Measurements from ENCODE around the gene SLC6A19.

Gene SLC6A19

DNA sequence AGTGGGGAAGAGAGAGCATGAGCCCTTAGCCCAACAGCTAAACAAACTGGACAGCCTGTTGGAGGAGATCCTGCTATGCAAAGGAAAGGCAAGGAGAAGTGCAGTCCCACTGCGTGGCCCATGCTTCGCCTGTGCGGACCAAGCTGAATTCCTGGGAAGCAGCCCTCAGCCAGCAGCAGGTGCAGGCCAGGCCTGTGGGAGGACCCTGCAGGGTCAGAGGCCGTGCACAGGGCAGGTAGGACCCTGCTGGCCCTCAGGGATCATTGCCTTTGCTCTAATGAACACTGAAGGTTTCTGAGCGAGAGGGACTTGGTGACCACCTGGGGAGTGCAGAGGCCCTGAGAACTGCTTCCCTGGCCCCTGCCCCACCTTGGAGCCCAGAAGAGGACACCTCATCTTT lies 6.0 kb upstream of the SLC6A19 start:
- H3K27ac Mint-ChIP-seq: no peak overlapping the region
- ATAC-seq (peak; percentile 37), DNase-seq (no peak)
- H3K4me3 Mint-ChIP-seq: no peak overlapping the region
- no peaks in the 10 kb centered on the region for H3K4me1 Mint-ChIP-seq
- peaks cover 8% of the 10 kb centered on the region for H3K27me3 Mint-ChIP-seq
- H3K9me3 Mint-ChIP-seq: no peaks in the 10 kb centered on the region

- ATAC-seq: no peak
- no peaks in the 10 kb centered on the region for H3K4me1 Mint-ChIP-seq
Observed at GRCh38 chr5:1195916-1196315, 5.5 kb upstream of the SLC6A19 start.

DNA sequence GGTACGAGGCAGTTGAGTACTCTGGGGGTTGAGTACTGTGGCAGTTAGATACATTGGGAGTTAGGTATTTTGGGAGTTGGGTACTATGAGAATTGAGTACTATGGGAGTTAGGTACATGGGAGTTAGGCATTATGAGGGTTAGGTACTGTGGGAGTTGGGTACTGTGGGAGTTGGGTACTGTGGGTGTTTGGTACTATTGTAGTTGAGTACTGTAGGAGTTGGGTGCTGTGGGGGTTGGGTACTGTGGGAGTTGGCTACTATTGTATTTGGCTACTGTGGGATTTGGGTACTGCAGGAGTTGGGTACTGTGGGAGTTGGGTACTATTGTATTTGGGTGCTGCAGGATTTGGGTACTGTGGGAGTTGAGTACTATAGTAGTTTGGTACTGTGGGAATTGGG lies 4.8 kb upstream of the SLC6A19 start:
- H3K27me3 Mint-ChIP-seq: no peaks in the 10 kb centered on the region
- ATAC-seq (no peak), DNase-seq (no peak)
- no peak overlapping the region for H3K4me3 Mint-ChIP-seq
- H3K27ac Mint-ChIP-seq: no peak overlapping the region
- no peaks in the 10 kb centered on the region for H3K4me1 Mint-ChIP-seq
- H3K9me3 Mint-ChIP-seq: no peaks in the 10 kb centered on the region

More at GRCh38 chr5:1195916-1196315, 5.5 kb upstream of the SLC6A19 start:
- H3K4me3 Mint-ChIP-seq: no peak overlapping the region
- no peaks in the 10 kb centered on the region for H3K9me3 Mint-ChIP-seq
- no peak for DNase-seq
- peaks cover 4% of the 10 kb centered on the region for H3K27me3 Mint-ChIP-seq
- no peak overlapping the region for H3K27ac Mint-ChIP-seq

GRCh38 chr5:1197876-1198666 lies 3.3 kb upstream of the SLC6A19 start:
- H3K27ac Mint-ChIP-seq: no peak overlapping the region
- no peaks in the 10 kb centered on the region for H3K27me3 Mint-ChIP-seq
- H3K4me1 Mint-ChIP-seq: no peaks in the 10 kb centered on the region
- no peaks in the 10 kb centered on the region for H3K9me3 Mint-ChIP-seq
- ATAC-seq (no peak), DNase-seq (no peak)
- H3K4me3 Mint-ChIP-seq: no peak overlapping the region

DNA sequence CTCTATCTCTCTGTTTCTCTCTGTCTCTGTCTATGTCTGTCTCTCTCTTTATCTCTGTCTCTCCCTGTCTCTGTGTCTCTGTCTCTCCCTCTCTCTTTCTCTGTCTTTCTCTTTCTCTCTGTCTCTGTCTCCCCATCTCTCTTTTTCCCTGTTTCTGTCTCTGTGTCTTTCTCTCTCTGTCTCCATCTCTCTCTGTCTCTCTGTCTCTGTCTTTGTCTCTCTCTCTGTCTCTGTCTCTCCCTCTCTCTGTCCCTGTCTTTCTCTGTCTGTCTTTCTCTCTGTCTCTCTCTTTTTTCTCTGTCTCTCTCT lies 2.1 kb upstream of the SLC6A19 start:
- H3K4me3 Mint-ChIP-seq: no peak overlapping the region
- no peak for ATAC-seq
- no peak for DNase-seq
- no peaks in the 10 kb centered on the region for H3K9me3 Mint-ChIP-seq
- no peak overlapping the region for H3K27ac Mint-ChIP-seq
- no peaks in the 10 kb centered on the region for H3K27me3 Mint-ChIP-seq
- no peaks in the 10 kb centered on the region for H3K4me1 Mint-ChIP-seq

GRCh38 chr5:1199649-1200494 lies 1.5 kb upstream of the SLC6A19 start:
- ATAC-seq: no peak
- no peak overlapping the region for H3K4me3 Mint-ChIP-seq
- H3K9me3 Mint-ChIP-seq: no peaks in the 10 kb centered on the region
- DNase-seq: no peak
- H3K4me1 Mint-ChIP-seq: no peaks in the 10 kb centered on the region
- no peaks in the 10 kb centered on the region for H3K27me3 Mint-ChIP-seq
- H3K27ac Mint-ChIP-seq: no peak overlapping the region

- H3K27ac Mint-ChIP-seq: no peak overlapping the region
- no peaks in the 10 kb centered on the region for H3K9me3 Mint-ChIP-seq
- DNase-seq (no peak), ATAC-seq (peak; percentile 18)
- peaks cover 7% of the 10 kb centered on the region for H3K27me3 Mint-ChIP-seq
- H3K4me3 Mint-ChIP-seq: no peak overlapping the region
- no peaks in the 10 kb centered on the region for H3K4me1 Mint-ChIP-seq
Observed at GRCh38 chr5:1200495-1201326, 684 bp upstream of the SLC6A19 start.

GRCh38 chr5:1202026-1202797 lies 817 bp downstream of the SLC6A19 start:
- Mint-ChIP-seq H3K4me1 (no peaks in the 10 kb centered on the region), H3K9me3 (no peaks in the 10 kb centered on the region), H3K27ac (no peak overlapping the region), H3K27me3 (peaks cover 7% of the 10 kb centered on the region), H3K4me3 (no peak overlapping the region)
- DNase-seq: no peak
- ATAC-seq: no peak

DNA sequence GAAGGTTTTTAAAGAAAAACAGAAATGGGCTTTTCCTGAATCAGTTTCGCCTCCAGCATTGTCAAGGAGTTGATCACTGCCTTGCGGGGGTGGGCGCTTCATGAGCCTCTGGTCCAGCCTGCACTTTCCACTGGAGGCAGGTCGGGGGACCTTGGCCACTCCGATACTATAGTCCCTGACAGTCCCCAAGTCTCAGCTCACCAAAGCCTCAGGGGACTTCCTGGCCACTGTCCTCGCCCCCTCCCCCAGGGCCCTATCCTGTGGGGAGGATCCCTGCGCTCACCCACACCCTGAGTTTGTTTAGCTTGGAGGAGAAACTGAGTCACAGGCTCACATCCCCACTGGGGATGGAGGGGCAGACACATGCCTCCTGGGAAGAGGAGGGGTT lies 1.4 kb downstream of the SLC6A19 start:
- peaks cover 7% of the 10 kb centered on the region for H3K27me3 Mint-ChIP-seq
- H3K9me3 Mint-ChIP-seq: no peaks in the 10 kb centered on the region
- no peak overlapping the region for H3K27ac Mint-ChIP-seq
- H3K4me1 Mint-ChIP-seq: no peaks in the 10 kb centered on the region
- no peak overlapping the region for H3K4me3 Mint-ChIP-seq
- DNase-seq (no peak), ATAC-seq (no peak)

DNA sequence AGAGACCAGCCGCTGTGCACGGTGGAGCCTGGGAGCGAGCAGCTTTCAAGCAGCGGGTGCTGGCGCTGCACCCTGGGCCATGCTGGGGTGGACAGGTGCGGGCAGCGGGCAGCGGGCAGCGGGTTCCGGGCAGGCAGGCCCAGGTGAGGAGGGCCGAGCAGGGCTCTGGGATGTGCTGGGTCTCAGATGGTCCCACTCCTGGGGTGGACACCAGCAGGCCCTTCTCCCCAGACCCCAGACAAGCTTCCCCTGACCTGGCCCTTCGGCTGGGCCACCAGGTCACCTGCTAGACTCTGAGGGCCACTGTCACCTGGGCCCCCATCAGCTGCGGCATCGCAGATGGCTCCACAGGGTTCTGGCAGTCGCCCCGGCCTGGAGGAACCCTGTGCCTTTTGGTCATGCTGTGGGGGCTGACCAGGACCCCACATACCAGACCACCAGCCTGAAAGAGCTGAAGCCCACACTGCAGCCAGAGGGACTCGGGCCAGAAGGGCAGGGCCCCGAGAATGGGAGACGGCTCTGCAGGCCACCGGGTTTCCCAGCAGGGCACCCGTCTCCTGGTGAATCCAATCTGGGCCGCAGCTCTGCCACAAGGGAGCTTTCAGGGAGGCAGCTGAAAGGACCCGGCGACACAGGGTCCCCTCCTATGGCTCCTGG lies 2.0 kb downstream of the SLC6A19 start:
- Mint-ChIP-seq H3K4me1 (no peaks in the 10 kb centered on the region), H3K27me3 (peaks cover 7% of the 10 kb centered on the region), H3K4me3 (no peak overlapping the region), H3K27ac (no peak overlapping the region), H3K9me3 (no peaks in the 10 kb centered on the region)
- ATAC-seq: no peak
- no peak for DNase-seq

DNA sequence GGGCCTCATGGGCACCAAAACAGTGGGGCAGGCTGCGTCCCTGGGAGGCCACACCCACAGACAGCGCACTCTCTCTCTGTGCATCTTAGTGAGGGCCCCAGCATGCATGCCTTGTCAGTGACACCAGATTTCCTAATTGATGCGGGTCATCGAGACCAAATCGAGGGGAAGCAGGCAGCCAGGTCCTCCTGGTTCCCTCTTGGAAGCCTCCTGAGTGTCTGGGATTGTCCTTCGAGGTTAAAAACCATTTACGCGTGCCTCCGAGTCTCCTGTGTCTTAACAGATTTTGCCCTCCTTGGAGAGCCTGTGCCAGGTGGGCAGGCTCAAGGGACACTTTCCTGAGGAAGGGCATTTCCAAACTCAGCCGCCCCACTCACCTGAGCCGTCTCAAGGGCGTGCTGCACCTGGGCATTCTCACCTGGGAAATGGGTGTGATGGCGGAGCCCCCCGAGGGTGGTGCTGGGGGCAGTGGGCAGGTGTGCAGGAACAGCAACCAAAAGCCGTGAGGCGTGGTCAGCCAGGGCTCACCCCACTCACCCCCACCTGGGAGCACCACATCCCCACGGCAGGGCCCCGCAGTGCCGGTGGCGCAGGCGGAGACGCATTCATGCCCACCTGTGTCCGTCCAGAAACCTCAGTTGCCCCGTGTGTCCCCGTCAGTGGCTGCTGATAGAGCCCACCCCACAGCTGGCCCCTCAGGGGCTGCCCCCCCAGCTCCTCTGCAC lies 2.7 kb downstream of the SLC6A19 start:
- no peak for DNase-seq
- H3K4me1 Mint-ChIP-seq: no peaks in the 10 kb centered on the region
- H3K27ac Mint-ChIP-seq: no peak overlapping the region
- no peak for ATAC-seq
- no peak overlapping the region for H3K4me3 Mint-ChIP-seq
- no peaks in the 10 kb centered on the region for H3K9me3 Mint-ChIP-seq
- peaks cover 7% of the 10 kb centered on the region for H3K27me3 Mint-ChIP-seq

- ATAC-seq (no peak), DNase-seq (no peak)
- Mint-ChIP-seq H3K27ac (no peak overlapping the region), H3K4me3 (no peak overlapping the region), H3K27me3 (peaks cover 7% of the 10 kb centered on the region), H3K4me1 (no peaks in the 10 kb centered on the region), H3K9me3 (no peaks in the 10 kb centered on the region)
Observed at GRCh38 chr5:1204693-1205242, 3.4 kb downstream of the SLC6A19 start.

- peaks cover 7% of the 10 kb centered on the region for H3K27me3 Mint-ChIP-seq
- no peak for ATAC-seq
- H3K27ac Mint-ChIP-seq: no peak overlapping the region
- DNase-seq: no peak
- no peaks in the 10 kb centered on the region for H3K4me1 Mint-ChIP-seq
- no peaks in the 10 kb centered on the region for H3K9me3 Mint-ChIP-seq
- H3K4me3 Mint-ChIP-seq: no peak overlapping the region
Observed at GRCh38 chr5:1205255-1206180, 4.1 kb downstream of the SLC6A19 start.

Data from stimulated activated naive CD8-positive, alpha-beta T cell treated with anti-CD3 and anti-CD28 coated beads, Interleukin-15, amount 100 ng/mL, for 72 hours (primary cell).